Hematopoietic multipotent progenitor cell (in vitro differentiated cells): ENCODE measurements around the gene PLCG2. TPM values are rescaled to one million over a fixed set of nuclear protein-coding genes. Genes with fewer than 3 reads are reported as not detected.
A peak's percentile ranks its signal among the peaks of the same experiment; 100 is the strongest.
"Not testable (repeated sequence)": the region's sequence is repeated elsewhere in the genome, so short reads cannot be mapped to it uniquely, and the experiment has no call there.

Experiments
- DNase-seq, 3 donors: peaks; one replicate each; pipeline ENCODE4 v3.0.0-alpha.2; 2011 to 2015; ENCODE audit warnings: low read depth in 2 of 3, low spot score in 2 of 3
- total RNA-seq: library from RNA; depleted of rRNA; stranded (reverse); fragments of >200 nt; gene quantifications from one replicate; pipeline ENCODE4 v1.2.3, GENCODE V29; 2012

Gene PLCG2
- total RNA-seq, 1 donor: 70.3 TPM

- DNase-seq: no peak
These were observed 196.5 kb downstream of the PLCG2 start for GRCh38 chr16:81975637-81976036.

GRCh38 chr16:81977335-81977942 lies 198.3 kb downstream of the PLCG2 start:
- DNase-seq: not testable (repeated sequence)

GRCh38 chr16:81987121-81987520 lies 208.0 kb downstream of the PLCG2 start:
- no peak for DNase-seq

- DNase-seq: no peak
These were observed 208.6 kb downstream of the PLCG2 start for GRCh38 chr16:81987706-81988105.

- DNase-seq: no peak
These were observed 213.8 kb downstream of the PLCG2 start for GRCh38 chr16:81992859-81993258.

GRCh38 chr16:81994485-81994884 lies 215.4 kb downstream of the PLCG2 start:
- DNase-seq: no peak

GRCh38 chr16:81995651-81996050 lies 216.6 kb downstream of the PLCG2 start:
- no peak for DNase-seq

GRCh38 chr16:81996664-81997509 lies 217.8 kb downstream of the PLCG2 start:
- DNase-seq: no peak

GRCh38 chr16:81997738-81998137 lies 218.6 kb downstream of the PLCG2 start:
- DNase-seq: no peak

- DNase-seq: no peak
These were observed 223.7 kb downstream of the PLCG2 start for GRCh38 chr16:82002831-82003230.

GRCh38 chr16:82004601-82005000 lies 225.5 kb downstream of the PLCG2 start:
- DNase-seq: no peak

- no peak for DNase-seq
These were observed 226.1 kb downstream of the PLCG2 start for GRCh38 chr16:82005027-82005830.

- no peak for DNase-seq
These were observed 226.9 kb downstream of the PLCG2 start for GRCh38 chr16:82006036-82006435.

GRCh38 chr16:82007189-82007588 lies 228.1 kb downstream of the PLCG2 start:
- DNase-seq: no peak

- no peak for DNase-seq
These were observed 230.0 kb downstream of the PLCG2 start for GRCh38 chr16:82008957-82009592.

- not testable (repeated sequence) for DNase-seq
These were observed 230.7 kb downstream of the PLCG2 start for GRCh38 chr16:82009789-82010188.

GRCh38 chr16:82010649-82011048 lies 231.6 kb downstream of the PLCG2 start:
- no peak for DNase-seq

GRCh38 chr16:82011199-82011641 lies 232.1 kb downstream of the PLCG2 start, which contains the start of gene SDR42E1:
Gene SDR42E1 (minus strand): TSS chr16:82011470. CDS start chr16:82000858, 10,612 bp downstream.
- peak; percentile 32 to 67 (median 44) for DNase-seq
